ENCODE results near the gene METAP1.

METAP1 gene

DNA sequence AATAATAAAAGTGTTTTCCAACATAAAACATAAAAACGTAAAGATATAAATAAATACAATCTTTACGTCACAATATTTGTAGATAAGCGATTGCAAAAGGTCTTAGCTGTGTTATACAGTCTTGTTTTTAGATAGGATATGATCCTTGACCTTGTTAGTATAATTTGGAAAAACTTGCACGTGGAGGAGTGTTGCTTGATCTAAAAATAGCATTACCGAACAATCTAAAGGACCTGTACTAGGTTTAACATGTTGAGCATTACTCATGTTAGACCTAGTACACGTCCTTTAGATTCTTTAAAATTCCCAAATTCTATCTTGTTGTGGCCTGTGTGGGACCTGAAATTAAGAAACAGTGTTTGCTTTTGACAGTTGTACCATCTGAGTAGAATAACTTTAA lies 1.6 kb downstream of the METAP1 start:
- no peak overlapping the region for H3K27ac ChIP-seq
- TF ChIP-seq, protein P1, sequence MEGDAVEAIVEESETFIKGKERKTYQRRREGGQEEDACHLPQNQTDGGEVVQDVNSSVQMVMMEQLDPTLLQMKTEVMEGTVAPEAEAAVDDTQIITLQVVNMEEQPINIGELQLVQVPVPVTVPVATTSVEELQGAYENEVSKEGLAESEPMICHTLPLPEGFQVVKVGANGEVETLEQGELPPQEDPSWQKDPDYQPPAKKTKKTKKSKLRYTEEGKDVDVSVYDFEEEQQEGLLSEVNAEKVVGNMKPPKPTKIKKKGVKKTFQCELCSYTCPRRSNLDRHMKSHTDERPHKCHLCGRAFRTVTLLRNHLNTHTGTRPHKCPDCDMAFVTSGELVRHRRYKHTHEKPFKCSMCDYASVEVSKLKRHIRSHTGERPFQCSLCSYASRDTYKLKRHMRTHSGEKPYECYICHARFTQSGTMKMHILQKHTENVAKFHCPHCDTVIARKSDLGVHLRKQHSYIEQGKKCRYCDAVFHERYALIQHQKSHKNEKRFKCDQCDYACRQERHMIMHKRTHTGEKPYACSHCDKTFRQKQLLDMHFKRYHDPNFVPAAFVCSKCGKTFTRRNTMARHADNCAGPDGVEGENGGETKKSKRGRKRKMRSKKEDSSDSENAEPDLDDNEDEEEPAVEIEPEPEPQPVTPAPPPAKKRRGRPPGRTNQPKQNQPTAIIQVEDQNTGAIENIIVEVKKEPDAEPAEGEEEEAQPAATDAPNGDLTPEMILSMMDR (conservative IDR thresholded peaks at IDR 0.05): no peak
- TF ChIP-seq ZFX (IDR thresholded peaks at IDR 0.05): no peak

DNA sequence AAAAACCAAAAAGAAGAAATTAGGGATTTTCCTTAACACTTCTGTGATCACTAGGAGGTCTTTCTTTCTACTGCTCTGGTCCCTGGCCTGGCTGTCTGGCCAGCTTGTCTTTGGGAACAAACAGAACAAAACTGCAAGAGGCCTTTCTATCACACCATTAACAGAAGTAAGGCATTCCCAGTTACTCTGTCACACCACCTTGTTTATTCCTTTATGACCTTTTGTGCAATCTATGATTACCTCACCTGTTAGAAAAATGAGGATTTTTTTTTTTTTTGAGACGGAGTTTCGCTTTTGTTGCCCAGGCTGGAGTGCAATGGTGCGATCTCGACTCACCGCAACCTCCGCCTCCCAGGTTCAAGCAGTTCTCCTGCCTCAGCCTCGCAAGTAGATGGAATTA lies 3.0 kb downstream of the METAP1 start:
- no peak for TF ChIP-seq ZFX (IDR thresholded peaks at IDR 0.05)
- TF ChIP-seq, protein P1 (conservative IDR thresholded peaks at IDR 0.05): no peak
- H3K27ac ChIP-seq: peak overlapping the region; percentile 64

DNA sequence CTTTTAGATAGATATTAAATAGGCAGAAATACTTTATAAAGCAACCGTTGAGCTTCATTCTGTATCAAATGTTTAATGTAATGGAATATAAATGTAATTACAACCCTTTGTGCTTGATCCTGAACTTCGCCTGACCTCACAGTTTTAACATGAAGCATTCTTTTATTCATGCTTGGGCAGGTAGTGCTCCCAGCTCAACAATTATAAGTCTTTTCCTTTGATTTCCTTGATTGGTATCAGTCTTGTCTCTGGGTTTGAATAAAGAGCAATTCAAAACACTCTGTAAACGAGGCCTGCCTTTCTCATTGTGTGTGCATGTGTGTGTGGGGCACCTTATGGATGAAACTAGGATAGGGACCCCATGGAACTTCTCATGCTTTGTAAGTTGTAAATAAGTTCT lies 6.8 kb downstream of the METAP1 start:
- TF ChIP-seq, protein P1 (conservative IDR thresholded peaks at IDR 0.05): no peak
- no peak for TF ChIP-seq ZFX (IDR thresholded peaks at IDR 0.05)
- no peak overlapping the region for H3K27ac ChIP-seq

DNA sequence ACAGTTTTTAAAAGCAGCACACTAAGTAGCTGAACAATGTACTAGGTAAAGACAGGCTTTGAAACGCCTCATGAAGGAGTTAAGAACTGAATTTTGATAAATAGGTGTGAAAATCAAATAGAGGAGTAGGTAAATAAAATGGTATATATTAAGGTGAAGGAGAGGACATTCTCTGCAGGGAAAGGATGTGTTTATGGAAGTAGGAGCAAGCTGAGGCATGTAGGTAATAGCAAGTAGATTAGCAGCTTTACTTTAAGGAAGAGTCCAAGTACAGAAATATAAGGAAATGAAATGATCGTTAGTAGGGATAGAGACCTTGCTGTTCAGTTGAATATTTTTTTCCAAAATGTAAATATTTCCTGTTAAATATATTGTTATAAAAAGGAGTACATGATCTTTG lies 12.5 kb downstream of the METAP1 start:
- H3K27ac ChIP-seq: no peak overlapping the region
- TF ChIP-seq ZFX (IDR thresholded peaks at IDR 0.05): no peak
- TF ChIP-seq, protein P1 (conservative IDR thresholded peaks at IDR 0.05): no peak

DNA sequence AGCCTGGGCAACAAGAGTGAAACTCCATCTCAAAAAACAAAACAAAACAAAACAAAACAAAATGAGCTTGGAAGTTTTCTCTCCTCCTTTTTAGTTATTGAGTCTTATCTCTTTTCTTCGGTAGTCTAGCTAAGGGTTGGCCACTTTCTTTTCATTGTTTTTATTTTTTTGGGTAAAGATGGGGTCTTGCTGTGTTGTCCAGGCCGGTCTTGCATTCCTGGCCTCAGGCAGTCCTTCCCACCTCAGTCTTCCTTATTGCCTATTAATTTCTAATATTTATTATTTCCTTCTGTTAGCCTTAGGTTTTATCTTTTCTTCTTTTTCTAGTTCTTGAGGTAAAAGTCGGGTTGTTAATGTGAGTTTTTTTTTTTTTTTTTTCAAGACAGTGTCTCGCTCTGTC lies 16.4 kb downstream of the METAP1 start:
- H3K27ac ChIP-seq: no peak overlapping the region
- no peak for TF ChIP-seq ZFX (IDR thresholded peaks at IDR 0.05)
- TF ChIP-seq, protein P1 (conservative IDR thresholded peaks at IDR 0.05): no peak

DNA sequence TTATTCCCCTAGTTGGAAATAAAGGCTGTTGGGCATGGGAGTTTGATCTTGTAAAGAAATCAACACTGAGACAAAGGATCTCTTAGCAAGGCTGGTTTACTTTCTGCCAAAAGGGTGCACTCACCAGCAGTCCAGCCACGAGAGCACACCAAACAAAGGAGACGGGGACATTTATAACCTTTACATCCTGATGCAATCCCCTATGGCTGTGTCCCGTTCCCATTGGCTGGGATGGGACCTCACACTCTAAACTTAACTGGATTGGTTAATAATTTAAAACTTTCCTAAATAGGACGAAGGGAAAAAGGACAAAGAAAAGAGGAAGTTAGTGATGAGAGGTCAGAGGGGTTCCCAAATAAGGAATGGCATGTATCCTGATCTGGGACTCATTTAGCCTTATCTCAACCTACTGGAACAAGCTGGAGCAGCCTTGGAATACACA lies 17.9 kb downstream of the METAP1 start:
- H3K27ac ChIP-seq: no peak overlapping the region
- no peak for TF ChIP-seq ZFX (IDR thresholded peaks at IDR 0.05)
- TF ChIP-seq, protein P1 (conservative IDR thresholded peaks at IDR 0.05): no peak

DNA sequence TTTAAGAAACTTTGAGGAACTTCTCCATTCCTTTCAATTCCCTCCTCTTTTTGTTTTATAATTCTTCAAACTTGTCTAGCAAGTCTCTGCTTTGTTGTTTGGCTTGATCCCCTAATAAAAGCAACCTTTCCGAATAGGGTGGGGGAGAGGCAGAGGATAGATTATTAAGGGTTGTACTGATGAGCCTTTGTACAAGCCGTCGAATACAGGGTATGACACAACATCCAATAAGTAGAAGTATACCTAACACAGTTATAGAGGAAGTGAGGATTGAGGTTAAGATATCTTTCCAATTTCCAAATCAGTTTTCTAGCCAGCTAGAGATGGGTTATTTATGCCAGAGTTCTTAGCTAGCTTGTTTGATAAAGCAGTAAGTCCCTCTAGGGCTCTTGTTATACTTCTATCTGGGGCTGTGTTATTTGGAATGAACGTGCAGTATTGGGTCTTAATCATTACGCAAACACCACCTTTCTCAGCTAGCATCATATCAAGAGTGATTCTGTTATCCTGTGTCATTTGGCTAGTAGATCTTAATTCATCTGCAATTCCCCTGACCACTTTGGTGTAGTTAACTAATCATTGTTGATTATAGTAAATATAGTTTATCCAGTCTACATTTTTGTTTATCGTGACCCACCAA lies 18.5 kb downstream of the METAP1 start:
- no peak overlapping the region for H3K27ac ChIP-seq
- TF ChIP-seq, protein P1 (conservative IDR thresholded peaks at IDR 0.05): no peak
- TF ChIP-seq ZFX (IDR thresholded peaks at IDR 0.05): no peak

All from C4-2B (cell line).